Epithelial cell of esophagus (primary cell): ENCODE measurements around the gene IFI16.

Experiments
- DNase-seq: peaks from one replicate; pipeline ENCODE4 v3.0.0; 2010; ENCODE audit warnings: low read depth
- H3K4me3 ChIP-seq: 2 replicates; pipeline ENCODE4 v1.5.1; 2011; ENCODE audit warnings: mild to moderate bottlenecking, low read length, control low read depth
- TF ChIP-seq, protein P1 (sequence below): IDR thresholded peaks from 2 replicates; pipeline ENCODE4 v1.5.1; 2011; ENCODE audit warnings: low read depth, mild to moderate bottlenecking, low read length, control low read depth, inconsistent platforms; ENCODE audit not compliant: insufficient read depth; ENCODE audit errors: missing control alignments

Gene IFI16

GRCh38 chr1:159009704-159010361, at the start of gene IFI16:
TSS of gene IFI16 (plus strand) at chr1:159009907. CDS start at chr1:159014681, 4,774 bp downstream.
- H3K4me3 ChIP-seq = peak within 1 kb of the TSS; percentile 86
- DNase-seq = peak; percentile 96
- TF ChIP-seq, protein P1, sequence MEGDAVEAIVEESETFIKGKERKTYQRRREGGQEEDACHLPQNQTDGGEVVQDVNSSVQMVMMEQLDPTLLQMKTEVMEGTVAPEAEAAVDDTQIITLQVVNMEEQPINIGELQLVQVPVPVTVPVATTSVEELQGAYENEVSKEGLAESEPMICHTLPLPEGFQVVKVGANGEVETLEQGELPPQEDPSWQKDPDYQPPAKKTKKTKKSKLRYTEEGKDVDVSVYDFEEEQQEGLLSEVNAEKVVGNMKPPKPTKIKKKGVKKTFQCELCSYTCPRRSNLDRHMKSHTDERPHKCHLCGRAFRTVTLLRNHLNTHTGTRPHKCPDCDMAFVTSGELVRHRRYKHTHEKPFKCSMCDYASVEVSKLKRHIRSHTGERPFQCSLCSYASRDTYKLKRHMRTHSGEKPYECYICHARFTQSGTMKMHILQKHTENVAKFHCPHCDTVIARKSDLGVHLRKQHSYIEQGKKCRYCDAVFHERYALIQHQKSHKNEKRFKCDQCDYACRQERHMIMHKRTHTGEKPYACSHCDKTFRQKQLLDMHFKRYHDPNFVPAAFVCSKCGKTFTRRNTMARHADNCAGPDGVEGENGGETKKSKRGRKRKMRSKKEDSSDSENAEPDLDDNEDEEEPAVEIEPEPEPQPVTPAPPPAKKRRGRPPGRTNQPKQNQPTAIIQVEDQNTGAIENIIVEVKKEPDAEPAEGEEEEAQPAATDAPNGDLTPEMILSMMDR = no peak

DNA sequence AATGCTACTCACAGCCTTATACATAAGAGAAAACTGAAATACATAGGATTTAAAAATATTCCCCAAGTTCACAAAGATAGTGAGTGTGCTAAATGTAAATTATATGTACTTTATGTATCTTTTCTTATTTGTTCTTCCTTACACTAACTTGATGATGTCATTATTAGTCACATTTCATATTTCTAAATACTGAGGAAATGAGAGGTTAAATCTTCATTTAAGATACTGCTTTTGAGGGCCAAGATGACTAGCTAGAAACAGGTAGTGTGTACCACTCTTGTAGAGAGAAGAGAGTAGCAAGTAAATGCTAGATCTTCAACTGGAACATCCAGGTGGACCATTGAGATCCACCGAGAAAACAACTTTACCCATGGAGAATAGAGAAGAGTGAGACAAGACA, 48.5 kb upstream of the IFI16 start:
- TF ChIP-seq, protein P1 = no peak
- no peak overlapping the region for H3K4me3 ChIP-seq
- DNase-seq = peak; percentile 43

DNA sequence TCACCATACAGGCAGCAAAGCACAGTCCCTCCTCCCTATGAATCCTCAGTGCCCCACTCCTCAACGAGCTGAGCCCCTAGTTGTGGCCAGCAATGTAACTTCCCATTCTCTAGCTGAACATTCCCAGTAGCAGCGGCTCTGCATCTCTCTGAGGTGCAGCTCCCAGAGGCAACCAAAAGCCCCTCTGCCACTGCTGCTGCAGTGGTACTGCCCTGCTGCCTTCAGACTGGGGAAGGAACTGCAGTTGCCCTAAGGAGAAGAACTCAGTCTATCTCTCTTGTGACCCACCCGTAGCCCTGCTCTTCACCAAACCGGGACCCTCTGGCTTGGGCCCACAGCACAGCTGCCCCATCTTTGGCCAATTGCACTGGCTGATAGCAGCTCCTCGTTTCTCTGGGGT, 46.7 kb upstream of the IFI16 start:
- H3K4me3 ChIP-seq = no peak overlapping the region
- no peak for DNase-seq
- TF ChIP-seq, protein P1 = no peak

GRCh38 chr1:158969166-158969565, 40.5 kb upstream of the IFI16 start:
- H3K4me3 ChIP-seq = no peak overlapping the region
- DNase-seq = peak; percentile 87
- TF ChIP-seq, protein P1 = no peak

DNA sequence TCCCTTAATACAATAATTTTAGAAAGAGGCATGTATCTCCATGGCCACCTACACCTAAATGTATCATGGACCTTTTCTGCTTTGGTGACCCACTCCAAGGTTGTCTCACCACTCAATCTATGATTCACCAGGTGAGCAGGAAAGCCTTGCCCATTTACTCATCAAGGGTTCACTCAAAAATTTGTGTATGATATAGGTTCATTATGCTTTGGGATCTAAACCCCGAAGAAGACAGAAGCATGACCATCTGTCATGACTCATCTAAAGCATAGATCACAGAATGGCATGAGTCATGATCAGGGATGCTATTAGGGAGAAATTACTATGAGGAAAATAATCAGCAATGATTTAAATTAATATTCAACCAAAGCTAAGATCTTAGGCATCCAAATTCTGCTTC, 39.9 kb upstream of the IFI16 start:
- peak; percentile 88 for DNase-seq
- no peak overlapping the region for H3K4me3 ChIP-seq
- TF ChIP-seq, protein P1 = no peak

GRCh38 chr1:158972841-158973240, 36.9 kb upstream of the IFI16 start:
- peak; percentile 76 for DNase-seq

DNA sequence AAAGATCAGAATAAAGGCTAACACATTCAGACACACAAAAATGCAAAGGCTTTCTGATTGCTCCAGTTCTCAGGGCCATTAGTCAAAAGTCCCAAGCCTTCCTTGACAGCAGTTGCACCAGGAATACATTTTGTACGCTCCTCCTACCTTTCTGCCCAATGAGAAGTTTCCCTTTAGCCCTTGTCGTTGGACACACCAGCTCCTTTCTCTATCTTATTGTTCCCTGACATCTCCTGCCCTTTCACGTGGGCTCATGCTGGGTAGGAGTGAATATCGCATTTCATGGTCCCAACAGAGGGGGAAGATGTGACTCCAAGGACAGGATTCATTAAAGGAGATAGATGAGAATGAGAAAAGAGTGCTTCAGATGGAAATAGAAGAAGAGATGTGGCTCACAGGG, 33.5 kb upstream of the IFI16 start:
- TF ChIP-seq, protein P1 = no peak
- no peak for DNase-seq
- no peak overlapping the region for H3K4me3 ChIP-seq

More at GRCh38 chr1:158972841-158973240, 36.9 kb upstream of the IFI16 start:
- no peak overlapping the region for H3K4me3 ChIP-seq
- TF ChIP-seq, protein P1 = peak; percentile 64
